ENCODE data around the gene NRL.

DNA sequence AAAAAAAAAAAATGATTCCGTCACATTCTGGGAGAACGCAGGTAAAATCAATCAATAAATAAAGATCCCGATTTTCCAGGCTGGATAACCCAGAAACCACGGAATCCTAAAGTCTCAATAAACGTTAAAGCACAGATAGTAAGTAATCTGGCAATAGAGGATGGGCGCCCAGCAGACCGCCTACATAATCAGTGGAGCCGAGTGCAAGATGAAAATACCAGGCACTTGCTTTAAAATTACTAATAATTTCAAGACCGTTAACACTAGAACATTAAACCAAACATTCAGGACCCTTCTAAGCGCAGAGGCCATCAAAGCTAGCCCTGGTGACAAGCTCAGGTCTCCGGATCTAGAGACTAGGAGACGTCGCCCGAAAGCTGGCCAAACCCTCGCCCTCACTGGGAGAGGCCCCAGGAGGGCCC is 1.4 kb downstream of the NRL start:
- TF ChIP-seq, protein P1, sequence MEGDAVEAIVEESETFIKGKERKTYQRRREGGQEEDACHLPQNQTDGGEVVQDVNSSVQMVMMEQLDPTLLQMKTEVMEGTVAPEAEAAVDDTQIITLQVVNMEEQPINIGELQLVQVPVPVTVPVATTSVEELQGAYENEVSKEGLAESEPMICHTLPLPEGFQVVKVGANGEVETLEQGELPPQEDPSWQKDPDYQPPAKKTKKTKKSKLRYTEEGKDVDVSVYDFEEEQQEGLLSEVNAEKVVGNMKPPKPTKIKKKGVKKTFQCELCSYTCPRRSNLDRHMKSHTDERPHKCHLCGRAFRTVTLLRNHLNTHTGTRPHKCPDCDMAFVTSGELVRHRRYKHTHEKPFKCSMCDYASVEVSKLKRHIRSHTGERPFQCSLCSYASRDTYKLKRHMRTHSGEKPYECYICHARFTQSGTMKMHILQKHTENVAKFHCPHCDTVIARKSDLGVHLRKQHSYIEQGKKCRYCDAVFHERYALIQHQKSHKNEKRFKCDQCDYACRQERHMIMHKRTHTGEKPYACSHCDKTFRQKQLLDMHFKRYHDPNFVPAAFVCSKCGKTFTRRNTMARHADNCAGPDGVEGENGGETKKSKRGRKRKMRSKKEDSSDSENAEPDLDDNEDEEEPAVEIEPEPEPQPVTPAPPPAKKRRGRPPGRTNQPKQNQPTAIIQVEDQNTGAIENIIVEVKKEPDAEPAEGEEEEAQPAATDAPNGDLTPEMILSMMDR (IDR thresholded peaks at IDR 0.05; ENCODE audit: low read length), result no peak
- TF ChIP-seq EZH2 (IDR thresholded peaks at IDR 0.05; ENCODE audit: borderline replicate concordance, low read length), result no peak
